Measurements from ENCODE around the gene CLDN16. TPM values are rescaled to one million over a fixed set of nuclear protein-coding genes. Genes with fewer than 3 reads are reported as not detected.

The CLDN16 gene
- total RNA-seq, 2 donors from 2014 or later: not detected

- no peak for ATAC-seq (ENCODE audit: insufficient number of reproducible peaks, low FRiP score, low read depth)
- no peaks in the 10 kb centered on the region for H3K27me3 ChIP-seq (replicated peaks; ENCODE audit: insufficient read depth)
- TF ChIP-seq CTCF (IDR thresholded peaks at IDR 0.05): no peak
- no peak overlapping the region for H3K4me3 ChIP-seq
- no peak overlapping the region for H3K27ac ChIP-seq
- H3K4me1 ChIP-seq (ENCODE audit: control insufficient read depth in 1 of 2, low read depth in 2 of 2): no peaks in the 10 kb centered on the region
- H3K36me3 ChIP-seq: no peaks in the 10 kb centered on the region
- no peak for DNase-seq (ENCODE audit: low spot score)
- H3K9me3 ChIP-seq: no peaks in the 10 kb centered on the region
Observed at GRCh38 chr3:190443257-190443656, 55.3 kb downstream of the CLDN16 start.

GRCh38 chr3:190444006-190444405, 56.0 kb downstream of the CLDN16 start:
- no peak for DNase-seq (ENCODE audit: low spot score)
- H3K9me3 ChIP-seq: no peaks in the 10 kb centered on the region
- H3K36me3 ChIP-seq: no peaks in the 10 kb centered on the region
- no peak for ATAC-seq (ENCODE audit: insufficient number of reproducible peaks, low FRiP score, low read depth)
- H3K4me3 ChIP-seq: no peak overlapping the region
- H3K27ac ChIP-seq: no peak overlapping the region
- TF ChIP-seq CTCF (IDR thresholded peaks at IDR 0.05): no peak
- H3K27me3 ChIP-seq (replicated peaks; ENCODE audit: insufficient read depth): no peaks in the 10 kb centered on the region
- H3K4me1 ChIP-seq (ENCODE audit: control insufficient read depth in 1 of 2, low read depth in 2 of 2): no peaks in the 10 kb centered on the region

- Histone ChIP-seq H3K9me3 (no peaks in the 10 kb centered on the region), H3K27me3 (replicated peaks; ENCODE audit: insufficient read depth) (no peaks in the 10 kb centered on the region), H3K27ac (no peak overlapping the region), H3K4me1 (ENCODE audit: control insufficient read depth in 1 of 2, low read depth in 2 of 2) (no peaks in the 10 kb centered on the region), H3K36me3 (no peaks in the 10 kb centered on the region), H3K4me3 (no peak overlapping the region)
- no peak for TF ChIP-seq CTCF (IDR thresholded peaks at IDR 0.05)
- ATAC-seq (ENCODE audit: insufficient number of reproducible peaks, low FRiP score, low read depth) (no peak), DNase-seq (ENCODE audit: low spot score) (no peak)
Observed at GRCh38 chr3:190444576-190445145, 56.7 kb downstream of the CLDN16 start.

- DNase-seq (ENCODE audit: low spot score) (no peak), ATAC-seq (ENCODE audit: insufficient number of reproducible peaks, low FRiP score, low read depth) (no peak)
- Histone ChIP-seq H3K4me3 (no peak overlapping the region), H3K9me3 (no peaks in the 10 kb centered on the region), H3K4me1 (ENCODE audit: control insufficient read depth in 1 of 2, low read depth in 2 of 2) (no peaks in the 10 kb centered on the region), H3K27ac (no peak overlapping the region), H3K36me3 (no peaks in the 10 kb centered on the region), H3K27me3 (replicated peaks; ENCODE audit: insufficient read depth) (no peaks in the 10 kb centered on the region)
- no peak for TF ChIP-seq CTCF (IDR thresholded peaks at IDR 0.05)
Observed at GRCh38 chr3:190446573-190447279, 58.8 kb downstream of the CLDN16 start.

- Histone ChIP-seq H3K4me3 (no peak overlapping the region), H3K36me3 (no peaks in the 10 kb centered on the region), H3K4me1 (ENCODE audit: control insufficient read depth in 1 of 2, low read depth in 2 of 2) (no peaks in the 10 kb centered on the region), H3K27me3 (replicated peaks; ENCODE audit: insufficient read depth) (no peaks in the 10 kb centered on the region), H3K27ac (no peak overlapping the region), H3K9me3 (no peaks in the 10 kb centered on the region)
- ATAC-seq (ENCODE audit: insufficient number of reproducible peaks, low FRiP score, low read depth) (no peak), DNase-seq (ENCODE audit: low spot score) (no peak)
- no peak for TF ChIP-seq CTCF (IDR thresholded peaks at IDR 0.05)
Observed at GRCh38 chr3:190448256-190448655, 60.3 kb downstream of the CLDN16 start.
